ENCODE data around the gene TIMP1. TPM values are rescaled to one million over a fixed set of nuclear protein-coding genes. Genes with fewer than 3 reads are reported as not detected.

Gene TIMP1
- total RNA-seq, 4 donors from 2014 or later: 133 to 621 (median 176) TPM

GRCh38 chrX:47568656-47569295 lies 13.5 kb upstream of the TIMP1 start:
- Histone ChIP-seq H3K9me3 (no peaks in the 10 kb centered on the region), H3K36me3 (peaks cover 0 to 76% (median 0%) of the 10 kb centered on the region in 3 donors), H3K27me3 (no peaks in the 10 kb centered on the region), H3K4me1 (peaks cover 0 to 9% (median 0%) of the 10 kb centered on the region in 4 donors), H3K4me3 (no peak overlapping the region), H3K27ac (no peak overlapping the region)
- no peak for DNase-seq (ENCODE audit: low spot score in 2 of 2)
- WGBS, 2 donors: 87 to 93% methylated on average over 7 to 13 of the region's 13 CpGs
- TF ChIP-seq, protein P1, sequence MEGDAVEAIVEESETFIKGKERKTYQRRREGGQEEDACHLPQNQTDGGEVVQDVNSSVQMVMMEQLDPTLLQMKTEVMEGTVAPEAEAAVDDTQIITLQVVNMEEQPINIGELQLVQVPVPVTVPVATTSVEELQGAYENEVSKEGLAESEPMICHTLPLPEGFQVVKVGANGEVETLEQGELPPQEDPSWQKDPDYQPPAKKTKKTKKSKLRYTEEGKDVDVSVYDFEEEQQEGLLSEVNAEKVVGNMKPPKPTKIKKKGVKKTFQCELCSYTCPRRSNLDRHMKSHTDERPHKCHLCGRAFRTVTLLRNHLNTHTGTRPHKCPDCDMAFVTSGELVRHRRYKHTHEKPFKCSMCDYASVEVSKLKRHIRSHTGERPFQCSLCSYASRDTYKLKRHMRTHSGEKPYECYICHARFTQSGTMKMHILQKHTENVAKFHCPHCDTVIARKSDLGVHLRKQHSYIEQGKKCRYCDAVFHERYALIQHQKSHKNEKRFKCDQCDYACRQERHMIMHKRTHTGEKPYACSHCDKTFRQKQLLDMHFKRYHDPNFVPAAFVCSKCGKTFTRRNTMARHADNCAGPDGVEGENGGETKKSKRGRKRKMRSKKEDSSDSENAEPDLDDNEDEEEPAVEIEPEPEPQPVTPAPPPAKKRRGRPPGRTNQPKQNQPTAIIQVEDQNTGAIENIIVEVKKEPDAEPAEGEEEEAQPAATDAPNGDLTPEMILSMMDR (IDR thresholded peaks at IDR 0.05): peak in 2 of 5 experiments; percentile 23 to 38
- TF ChIP-seq POLR2A (IDR thresholded peaks at IDR 0.05): no peak
- TF ChIP-seq EP300 (IDR thresholded peaks at IDR 0.05): no peak

- TF ChIP-seq, protein P1 (IDR thresholded peaks at IDR 0.05): no peak
- TF ChIP-seq EP300 (IDR thresholded peaks at IDR 0.05) (no peak), POLR2A (IDR thresholded peaks at IDR 0.05) (no peak)
- peaks cover 0 to 19% (median 0%) of the 10 kb centered on the region in 4 donors for H3K4me1 ChIP-seq
- no peak overlapping the region for H3K4me3 ChIP-seq
- WGBS, 2 donors: 87 to 100% methylated on average over 3 to 8 of the region's 8 CpGs
- peaks cover 0 to 61% (median 0%) of the 10 kb centered on the region in 3 donors for H3K36me3 ChIP-seq
- H3K27me3 ChIP-seq: no peaks in the 10 kb centered on the region
- no peaks in the 10 kb centered on the region for H3K9me3 ChIP-seq
- H3K27ac ChIP-seq: no peak overlapping the region
- DNase-seq (ENCODE audit: low spot score in 2 of 2): no peak
Observed at GRCh38 chrX:47570794-47571193, 11.4 kb upstream of the TIMP1 start.

DNA sequence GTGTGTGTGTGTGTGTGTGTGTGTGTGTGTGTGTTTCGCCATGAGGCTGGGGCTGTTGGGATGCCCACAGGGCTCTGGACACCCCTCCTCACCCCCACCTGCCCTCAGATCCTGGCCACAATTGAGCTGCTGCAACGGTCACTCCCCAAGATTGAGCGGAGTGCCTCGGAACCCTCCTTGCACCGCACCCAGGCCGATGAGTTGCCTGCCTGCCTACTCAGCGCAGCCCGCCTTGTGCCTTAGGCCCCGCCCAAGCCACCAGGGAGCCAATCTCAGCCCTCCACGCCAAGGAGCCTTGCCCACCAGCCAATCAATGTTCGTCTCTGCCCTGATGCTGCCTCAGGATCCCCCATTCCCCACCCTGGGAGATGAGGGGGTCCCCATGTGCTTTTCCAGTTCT lies 11.0 kb upstream of the TIMP1 start:
- no peaks in the 10 kb centered on the region for H3K9me3 ChIP-seq
- H3K27ac ChIP-seq: no peak overlapping the region
- TF ChIP-seq, protein P1 (IDR thresholded peaks at IDR 0.05): no peak
- TF ChIP-seq POLR2A (IDR thresholded peaks at IDR 0.05) (no peak), EP300 (IDR thresholded peaks at IDR 0.05) (no peak)
- no peak overlapping the region for H3K4me3 ChIP-seq
- WGBS, 2 donors: 87 to 100% methylated on average over 4 to 11 of the region's 11 CpGs
- peaks cover 0 to 58% (median 0%) of the 10 kb centered on the region in 3 donors for H3K36me3 ChIP-seq
- DNase-seq (ENCODE audit: low spot score in 2 of 2): no peak
- peaks cover 0 to 19% (median 0%) of the 10 kb centered on the region in 4 donors for H3K4me1 ChIP-seq
- no peaks in the 10 kb centered on the region for H3K27me3 ChIP-seq

DNA sequence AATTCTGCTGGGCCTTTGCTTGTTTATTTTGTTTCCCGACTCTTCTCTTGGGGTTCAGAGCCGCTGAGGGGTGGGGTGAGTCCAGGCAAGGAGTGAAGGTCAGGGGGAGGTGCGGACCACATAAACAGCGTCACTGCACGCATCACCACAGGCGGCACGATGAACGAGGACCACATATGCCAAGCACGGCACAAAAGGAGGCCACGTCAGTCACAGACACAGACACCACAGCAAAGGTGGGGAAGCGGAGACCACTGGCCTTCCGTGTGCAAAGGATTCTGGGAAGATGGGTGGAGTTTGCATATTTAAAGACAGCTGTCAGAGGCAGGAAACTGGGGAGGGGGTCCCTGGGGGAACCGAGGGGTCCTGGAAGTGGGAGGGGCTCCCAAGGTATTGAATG lies 10.3 kb upstream of the TIMP1 start:
- peaks cover 0 to 51% (median 0%) of the 10 kb centered on the region in 3 donors for H3K36me3 ChIP-seq
- no peak for DNase-seq (ENCODE audit: low spot score in 2 of 2)

More for the DNA sequence above, 10.3 kb upstream of the TIMP1 start:
- H3K4me3 ChIP-seq: no peak overlapping the region
- H3K9me3 ChIP-seq: no peaks in the 10 kb centered on the region
- 89 to 95% methylated on average over 13 of the region's 13 CpGs for WGBS, 2 donors
- no peak overlapping the region for H3K27ac ChIP-seq
- no peaks in the 10 kb centered on the region for H3K27me3 ChIP-seq
- peaks cover 0 to 19% (median 0%) of the 10 kb centered on the region in 4 donors for H3K4me1 ChIP-seq
- TF ChIP-seq, protein P1 (IDR thresholded peaks at IDR 0.05): no peak
- TF ChIP-seq EP300 (IDR thresholded peaks at IDR 0.05) (no peak), POLR2A (IDR thresholded peaks at IDR 0.05) (no peak)

All from tibial nerve (tissue), 4 donors.